Body of pancreas (tissue), 4 donors: ENCODE measurements around the gene HKDC1. TPM values are rescaled to one million over a fixed set of nuclear protein-coding genes. Genes with fewer than 3 reads are reported as not detected.

Experiments used
- ATAC-seq: fragments of 150-250 bp; one replicate; pipeline ENCODE4 v1.9.1; 2016
- DNase-seq, 4 donors: peaks; one replicate each; pipeline ENCODE4 v3.0.0-alpha.2; 2019
- H3K27ac ChIP-seq, 4 donors: fragments of 200-600 bp; sonication (generic); 1 replicate in 3 of 4; 2 replicates in 1 of 4; pipeline versions ENCODE4 v1.5.1 to v1.6.1; 2016 to 2019; ENCODE audit warnings: mild to moderate bottlenecking in 1 of 4, mixed read lengths in 1 of 4, moderate library complexity in 1 of 4
- H3K27me3 ChIP-seq, 2 donors: fragments of 200-600 bp; sonication (generic); one replicate each; pipeline ENCODE4 v1.6.0; 2016; ENCODE audit warnings: mild to moderate bottlenecking in 1 of 2
- H3K36me3 ChIP-seq, 2 donors: fragments of 200-600 bp; sonication (generic); replicated peaks in 1 of 2; 2 replicates each; pipeline ENCODE4 v1.5.1; 2016; ENCODE audit warnings: low read depth in 2 of 2; ENCODE audit not compliant: insufficient read depth in 1 of 2
- H3K4me1 ChIP-seq: fragments of 200-600 bp; sonication (generic); one replicate; pipeline ENCODE4 v1.6.0; 2016
- H3K4me3 ChIP-seq, 2 donors: fragments of 200-600 bp; sonication (generic); 1 replicate in 1 of 2; 2 replicates in 1 of 2; pipeline ENCODE4 v1.5.1; 2016 to 2019
- H3K9me3 ChIP-seq, 3 donors: fragments of 200-600 bp; sonication (generic); 1 replicate in 2 of 3; 2 replicates in 1 of 3; pipeline ENCODE4 v1.5.1; 2016
- CTCF ChIP-seq, 7 experiments: fragments of 450-650 bp in 4 of 7; fragments of 200-600 bp in 3 of 7; sonication (generic) in 3 of 7; IDR thresholded peaks; one replicate each; pipeline ENCODE4 v1.5.1; 2016 to 2019; ENCODE audit warnings: antibody characterized with exemption in 7 of 7
- POLR2A ChIP-seq, 3 donors: fragments of 450-650 bp; IDR thresholded peaks; one replicate each; pipeline ENCODE4 v1.6.1; 2016; ENCODE audit warnings: antibody characterized with exemption in 3 of 3, mild to moderate bottlenecking in 2 of 3
- WGBS, 2 donors: methylation state at CpG; one replicate each; pipeline ENCODE4 v1.1.5; 2017; 5-methylcytosine and 5-hydroxymethylcytosine counted together
- intact Hi-C: fragments of 100-400 bp; cut with DNase I; formaldehyde crosslinking; loops from one replicate; pipeline ENCODE4 v1.15.1; 2023
- total RNA-seq, 2 donors: library from RNA; depleted of rRNA; stranded (reverse); fragments of >200 nt; gene quantifications; one replicate each; pipeline ENCODE4 v1.1.0, GENCODE V29; 2016

The HKDC1 gene
- total RNA-seq, 2 donors from 2014 or later, result 6.7 to 13.5 TPM

- H3K27ac ChIP-seq, result no peak overlapping the region
- DNase-seq (no peak), ATAC-seq (no peak)
- WGBS, 2 donors, result 81 to 84% methylated on average over 14 of the region's 14 CpGs
- no peaks in the 10 kb centered on the region for H3K27me3 ChIP-seq
- no peaks in the 10 kb centered on the region for H3K9me3 ChIP-seq
- H3K4me3 ChIP-seq, result no peak overlapping the region
- H3K36me3 ChIP-seq, result no peaks in the 10 kb centered on the region
- H3K4me1 ChIP-seq, result no peaks in the 10 kb centered on the region
- intact Hi-C loops, result no loop called here
- TF ChIP-seq CTCF (IDR thresholded peaks at IDR 0.05), result no peak
- TF ChIP-seq POLR2A (IDR thresholded peaks at IDR 0.05), result no peak
Observed at GRCh38 chr10:69268761-69269416, 48.8 kb downstream of the HKDC1 start.

GRCh38 chr10:69269761-69270160 lies 49.6 kb downstream of the HKDC1 start:
- no peak for TF ChIP-seq CTCF (IDR thresholded peaks at IDR 0.05)
- TF ChIP-seq POLR2A (IDR thresholded peaks at IDR 0.05), result no peak
- H3K27ac ChIP-seq, result no peak overlapping the region
- WGBS, 2 donors, result 60 to 64% methylated on average over 2 of the region's 2 CpGs
- no peaks in the 10 kb centered on the region for H3K36me3 ChIP-seq
- intact Hi-C loops, result no loop called here
- no peaks in the 10 kb centered on the region for H3K27me3 ChIP-seq
- DNase-seq, result no peak
- H3K4me3 ChIP-seq, result no peak overlapping the region
- H3K9me3 ChIP-seq, result no peaks in the 10 kb centered on the region
- no peaks in the 10 kb centered on the region for H3K4me1 ChIP-seq
- ATAC-seq, result no peak

- H3K4me3 ChIP-seq, result no peak overlapping the region
- 55 to 67% methylated on average over 3 of the region's 3 CpGs for WGBS, 2 donors
- TF ChIP-seq POLR2A (IDR thresholded peaks at IDR 0.05), result no peak
- TF ChIP-seq CTCF (IDR thresholded peaks at IDR 0.05), result no peak
- H3K36me3 ChIP-seq, result no peaks in the 10 kb centered on the region
- H3K27ac ChIP-seq, result no peak overlapping the region
- no peaks in the 10 kb centered on the region for H3K27me3 ChIP-seq
- H3K9me3 ChIP-seq, result no peaks in the 10 kb centered on the region
- ATAC-seq (no peak), DNase-seq (no peak)
- no peaks in the 10 kb centered on the region for H3K4me1 ChIP-seq
- intact Hi-C loops, result no loop called here
Observed at GRCh38 chr10:69270990-69271389, 50.9 kb downstream of the HKDC1 start.

- H3K27ac ChIP-seq, result no peak overlapping the region
- DNase-seq, result no peak
- H3K9me3 ChIP-seq, result no peaks in the 10 kb centered on the region
- TF ChIP-seq POLR2A (IDR thresholded peaks at IDR 0.05) (no peak), CTCF (IDR thresholded peaks at IDR 0.05) (no peak)
- 50 to 89% methylated on average over 1 of the region's 1 CpG for WGBS, 2 donors
- no peak overlapping the region for H3K4me3 ChIP-seq
- no peaks in the 10 kb centered on the region for H3K36me3 ChIP-seq
- H3K4me1 ChIP-seq, result no peaks in the 10 kb centered on the region
- intact Hi-C loops, result no loop called here
- no peaks in the 10 kb centered on the region for H3K27me3 ChIP-seq
- ATAC-seq, result no peak
Observed at GRCh38 chr10:69272624-69273023, 52.5 kb downstream of the HKDC1 start.

GRCh38 chr10:69275444-69275843 lies 55.3 kb downstream of the HKDC1 start:
- no peak overlapping the region for H3K4me3 ChIP-seq
- intact Hi-C loops, result no loop called here
- H3K36me3 ChIP-seq, result no peaks in the 10 kb centered on the region
- DNase-seq, result no peak
- H3K27ac ChIP-seq, result no peak overlapping the region
- H3K4me1 ChIP-seq, result peaks cover 7% of the 10 kb centered on the region
- 90 to 94% methylated on average over 1 of the region's 1 CpG for WGBS, 2 donors
- no peaks in the 10 kb centered on the region for H3K9me3 ChIP-seq
- TF ChIP-seq POLR2A (IDR thresholded peaks at IDR 0.05) (no peak), CTCF (IDR thresholded peaks at IDR 0.05) (no peak)
- ATAC-seq, result no peak
- H3K27me3 ChIP-seq, result no peaks in the 10 kb centered on the region
